HepG2 (cell line): ENCODE data around the gene HPCAL1. TPM values are rescaled to one million over a fixed set of nuclear protein-coding genes. Genes with fewer than 3 reads are reported as not detected.

Experiments
- AKAP8 ChIP-seq: sonication (generic); formaldehyde crosslinking; IDR thresholded peaks from 2 replicates; pipeline ENCODE4 v1.5.1; 2020; ENCODE audit warnings: mild to moderate bottlenecking, missing genetic modification reagents
- CEBPB ChIP-seq: IDR thresholded peaks from 2 replicates; pipeline ENCODE4 v1.6.1; 2011; ENCODE audit warnings: low read depth, low read length, improper control_type of control experiment, borderline replicate concordance
- ETS1 ChIP-seq: sonication (generic); formaldehyde crosslinking; IDR thresholded peaks from 2 replicates; pipeline ENCODE4 v1.4.0; 2020; ENCODE audit warnings: missing genetic modification reagents
- FOXA1 ChIP-seq, 2 experiments: fragments of 450-650 bp in 1 of 2; sonication (generic) in 1 of 2; formaldehyde crosslinking in 1 of 2; IDR thresholded peaks; 2 replicates each; pipeline versions ENCODE4 v1.4.0 to v1.6.1; 2016 to 2020; ENCODE audit warnings: missing genetic modification reagents in 1 of 2
- FOXP4 ChIP-seq: sonication (generic); formaldehyde crosslinking; IDR thresholded peaks from 2 replicates; pipeline ENCODE4 v1.4.0; 2020; ENCODE audit warnings: missing genetic modification reagents
- HHEX ChIP-seq: IDR thresholded peaks from 2 replicates; pipeline ENCODE4 v1.6.1; 2016; ENCODE audit warnings: control low read depth
- HOXA3 ChIP-seq: sonication (generic); formaldehyde crosslinking; IDR thresholded peaks from 2 replicates; pipeline ENCODE4 v1.5.0; 2020; ENCODE audit warnings: missing genetic modification reagents
- HOXA9 ChIP-seq: sonication (generic); formaldehyde crosslinking; IDR thresholded peaks from 2 replicates; pipeline ENCODE4 v1.8.1; 2022; ENCODE audit warnings: missing genetic modification reagents, mild to moderate bottlenecking, moderate library complexity, borderline replicate concordance
- HOXD1 ChIP-seq: sonication (generic); formaldehyde crosslinking; IDR thresholded peaks from 2 replicates; pipeline ENCODE4 v1.5.0; 2020; ENCODE audit warnings: missing genetic modification reagents
- MAFK ChIP-seq, 2 experiments: IDR thresholded peaks in 1 of 2; conservative IDR thresholded peaks in 1 of 2; 2 replicates each; pipeline ENCODE4 v1.6.1; 2011; ENCODE audit warnings: improper control_type of control experiment in 2 of 2, low read length in 2 of 2
- PRPF4 ChIP-seq: fragments of 200-400 bp; formaldehyde crosslinking; IDR thresholded peaks from 2 replicates; pipeline ENCODE4 v1.6.1; 2016; ENCODE audit warnings: low read length, low read depth; ENCODE audit not compliant: poor library complexity, severe bottlenecking
- SP4 ChIP-seq: sonication (generic); formaldehyde crosslinking; IDR thresholded peaks from 2 replicates; pipeline ENCODE4 v1.8.1; 2023; ENCODE audit warnings: mild to moderate bottlenecking, missing genetic modification reagents
- SRSF9 ChIP-seq: fragments of 200-400 bp; formaldehyde crosslinking; IDR thresholded peaks from 2 replicates; pipeline ENCODE4 v1.6.1; 2018; ENCODE audit warnings: borderline replicate concordance, mild to moderate bottlenecking, low read depth, low read length; ENCODE audit not compliant: insufficient read depth, poor library complexity, severe bottlenecking
- TOE1 ChIP-seq: sonication (generic); formaldehyde crosslinking; IDR thresholded peaks from 2 replicates; pipeline ENCODE4 v1.4.0; 2020; ENCODE audit warnings: mild to moderate bottlenecking, missing genetic modification reagents
- ZBTB1 ChIP-seq: sonication (generic); formaldehyde crosslinking; IDR thresholded peaks from 2 replicates; pipeline ENCODE4 v1.4.0; 2020; ENCODE audit warnings: missing genetic modification reagents, borderline replicate concordance
- ZNF263 ChIP-seq: sonication (generic); formaldehyde crosslinking; IDR thresholded peaks from 2 replicates; pipeline ENCODE4 v1.4.0; 2020; ENCODE audit warnings: missing genetic modification reagents
- ZNF326 ChIP-seq: sonication (generic); formaldehyde crosslinking; IDR thresholded peaks from 2 replicates; pipeline ENCODE4 v1.4.0; 2020; ENCODE audit warnings: missing genetic modification reagents, borderline replicate concordance
- ZNF33B ChIP-seq: sonication (generic); formaldehyde crosslinking; IDR thresholded peaks from 2 replicates; pipeline ENCODE4 v1.5.1; 2020; ENCODE audit warnings: mild to moderate bottlenecking, missing genetic modification reagents
- ZNF354B ChIP-seq: sonication (generic); formaldehyde crosslinking; IDR thresholded peaks from 2 replicates; pipeline ENCODE4 v1.8.0; 2022; ENCODE audit warnings: mild to moderate bottlenecking, missing genetic modification reagents
- ZNF530 ChIP-seq: sonication (generic); formaldehyde crosslinking; IDR thresholded peaks from 2 replicates; pipeline ENCODE4 v1.5.0; 2020; ENCODE audit warnings: low read depth, mild to moderate bottlenecking, missing genetic modification reagents
- ZNF589 ChIP-seq: sonication (generic); formaldehyde crosslinking; conservative IDR thresholded peaks from 2 replicates; pipeline ENCODE4 v1.8.0; 2022; ENCODE audit warnings: mild to moderate bottlenecking, moderate library complexity, missing genetic modification reagents
- ZSCAN31 ChIP-seq: sonication (generic); formaldehyde crosslinking; IDR thresholded peaks from 2 replicates; pipeline ENCODE4 v1.5.0; 2020; ENCODE audit warnings: low read depth, mild to moderate bottlenecking, missing genetic modification reagents
- polyA plus RNA-seq, 8 experiments: library from polyadenylated mRNA; depleted of rRNA in 3 of 8; stranded (reverse) in 7 of 8; unstranded in 1 of 8; fragments of >200 nt; fragmentation: Illumina TruSeq in 4 of 8; extraction: Trizol in 4 of 8; gene quantifications; 2 replicates each; pipeline versions ENCODE4 v1.2.1 to v1.2.3, GENCODE V29; 2011 to 2016; ENCODE audit warnings: low read depth in 4 of 8, missing spikeins in 1 of 8, mixed read lengths in 1 of 8; ENCODE audit not compliant: insufficient read depth in 1 of 8
- total RNA-seq, 5 experiments: library from RNA; depleted of rRNA; stranded (reverse); fragments of >200 nt; fragmentation: Illumina TruSeq; extraction: Trizol; gene quantifications; 2 replicates each; pipeline ENCODE4 v1.2.3, GENCODE V29; 2016; ENCODE audit warnings: low read depth in 1 of 5

HPCAL1 gene
- total and polyA plus RNA-seq, 2 of the 13 experiments (the other 11 are each of a cell fraction or from before 2014, with no cell fraction given) = 29.5 to 29.9 TPM

- TF ChIP-seq ETS1 (no peak), HOXA9 (CRISPR knock-in tag) (no peak), PRPF4 (no peak), HOXD1 (CRISPR knock-in tag) (no peak; the same call in 1 of the 2 replicates), ZBTB1 (CRISPR knock-in tag) (0 out of 2 replicates have a peak, but pooled peaks have one; percentile 7), SRSF9 (no peak), ZNF326 (CRISPR knock-in tag) (no peak), HHEX (CRISPR knock-in tag) (no peak), FOXP4 (CRISPR knock-in tag) (peak; percentile 55), SP4 (CRISPR knock-in tag) (peak; percentile 60), MAFK (conservative IDR thresholded peaks at IDR 0.05 in 1 of 2, IDR thresholded peaks at IDR 0.05 in 1 of 2; ENCODE audit: low read length in 2 of 2) (no peak), AKAP8 (CRISPR knock-in tag) (no peak), ZSCAN31 (CRISPR knock-in tag) (no peak), FOXA1 (IDR thresholded peaks at IDR 0.05) (no peak), FOXA1 (CRISPR knock-in tag; IDR thresholded peaks at IDR 0.05) (peak; percentile 4; the same call in 1 of the 2 replicates), ZNF33B (CRISPR knock-in tag) (0 out of 2 replicates have a peak, but pooled peaks have one; percentile 20), CEBPB (peak; percentile 44; the same call in 1 of the 2 replicates), TOE1 (CRISPR knock-in tag) (no peak), ZNF354B (CRISPR knock-in tag) (no peak), ZNF530 (CRISPR knock-in tag) (no peak), ZNF263 (CRISPR knock-in tag) (peak; percentile 76), ZNF589 (CRISPR knock-in tag) (no peak), HOXA3 (CRISPR knock-in tag) (peak; percentile 74)
Measured at GRCh38 chr2:10325278-10326145, 22.8 kb downstream of the HPCAL1 start (continued).
